Omental fat pad (tissue), 4 donors: ENCODE results near the gene NSG1. TPM values are rescaled to one million over a fixed set of nuclear protein-coding genes. Genes with fewer than 3 reads are reported as not detected.

Source experiments
- ATAC-seq: fragments of 150-250 bp; one replicate; pipeline ENCODE4 v1.9.1; 2016; ENCODE audit warnings: mild to moderate bottlenecking, moderate library complexity; ENCODE audit not compliant: low FRiP score
- DNase-seq: peaks from one replicate; pipeline ENCODE4 v3.0.0-alpha.2; 2019; ENCODE audit warnings: low spot score
- CTCF ChIP-seq, 3 donors: fragments of 450-650 bp; IDR thresholded peaks; one replicate each; pipeline ENCODE4 v1.5.1; 2016 to 2017; ENCODE audit warnings: antibody characterized with exemption in 3 of 3, mild to moderate bottlenecking in 3 of 3, moderate library complexity in 2 of 3
- total RNA-seq, 4 donors: library from RNA; depleted of rRNA; stranded (reverse); fragments of >200 nt; gene quantifications; one replicate each; pipeline ENCODE4 v1.1.0, GENCODE V29; 2016

NSG1 gene
- total RNA-seq, 4 donors from 2014 or later: 1.6 to 15.3 (median 6.3) TPM

DNA sequence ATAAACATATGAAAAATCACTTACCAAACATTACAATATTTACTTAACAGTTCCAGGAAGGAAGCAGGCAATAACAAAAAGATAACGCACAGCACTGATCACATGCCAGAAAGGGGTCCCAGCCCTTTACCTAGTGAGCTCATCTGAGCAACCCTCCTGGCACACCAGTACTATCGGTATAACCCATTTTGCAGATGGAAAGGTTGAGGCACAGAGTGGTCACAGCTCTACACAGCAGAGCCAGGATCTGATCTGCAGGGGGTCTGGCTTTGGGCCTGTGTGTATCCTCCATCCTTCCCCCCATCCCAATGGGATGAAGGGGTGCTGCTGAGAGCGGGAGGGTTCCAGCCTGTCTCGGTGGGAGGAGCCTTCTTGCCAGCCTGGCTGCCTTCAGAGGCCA is 5.0 kb downstream of the NSG1 start:
- ATAC-seq (no peak), DNase-seq (no peak)
- no peak for TF ChIP-seq CTCF (IDR thresholded peaks at IDR 0.05)

DNA sequence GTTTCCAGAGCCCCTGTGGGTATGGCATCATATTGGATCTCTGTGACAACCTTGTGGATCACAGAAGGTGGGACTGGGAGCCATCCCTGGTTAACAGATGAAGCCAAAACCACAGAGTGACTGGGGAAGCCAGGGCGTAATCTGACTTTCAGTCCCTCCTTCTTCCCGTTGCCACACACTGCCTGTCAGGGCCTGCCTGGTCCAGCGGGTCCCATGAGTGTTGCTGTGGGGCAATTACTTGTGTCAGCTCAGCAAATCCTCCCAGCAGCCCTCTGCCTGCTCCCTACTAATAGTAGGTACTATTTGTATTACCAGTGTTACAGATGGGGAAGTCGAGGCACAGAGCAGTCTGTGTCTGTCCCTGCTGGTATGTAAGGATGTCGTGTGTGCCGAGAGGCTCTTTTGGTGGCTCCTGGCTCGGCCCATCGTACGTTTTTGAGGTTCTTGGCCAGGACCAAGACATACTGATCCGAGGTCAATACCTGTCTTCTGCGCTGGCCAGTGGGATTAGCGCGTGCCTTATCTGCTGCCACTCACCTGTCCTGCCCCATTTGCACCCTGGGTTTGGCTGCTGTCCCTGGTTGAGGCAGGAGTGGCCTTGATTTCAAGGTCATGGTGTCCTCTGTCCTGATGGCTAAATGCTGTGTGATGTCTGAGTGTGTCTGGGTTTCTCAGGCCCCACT is 5.7 kb downstream of the NSG1 start:
- DNase-seq (no peak), ATAC-seq (no peak)
- TF ChIP-seq CTCF (IDR thresholded peaks at IDR 0.05): no peak

DNA sequence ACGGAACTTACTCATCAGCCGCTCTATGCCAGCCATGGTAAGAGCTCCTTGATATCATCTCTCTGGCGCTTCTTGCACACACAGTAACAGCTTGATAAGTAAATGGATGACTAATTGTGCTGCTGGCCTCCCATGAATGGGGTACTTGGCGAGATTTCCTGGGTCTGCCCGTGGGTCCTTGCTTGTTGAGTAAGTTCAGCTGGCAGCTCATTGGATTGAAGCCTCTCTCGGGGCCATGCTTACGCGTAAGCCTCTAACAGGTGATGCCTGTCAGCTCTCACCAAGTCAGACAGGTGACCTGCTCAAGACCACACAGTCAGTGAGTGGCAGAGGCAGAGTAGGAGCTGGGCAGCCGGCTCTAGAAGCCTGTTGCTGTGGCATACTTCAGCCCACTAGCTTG is 7.7 kb downstream of the NSG1 start:
- no peak for TF ChIP-seq CTCF (IDR thresholded peaks at IDR 0.05)
- ATAC-seq (peak; percentile 88), DNase-seq (no peak)

DNA sequence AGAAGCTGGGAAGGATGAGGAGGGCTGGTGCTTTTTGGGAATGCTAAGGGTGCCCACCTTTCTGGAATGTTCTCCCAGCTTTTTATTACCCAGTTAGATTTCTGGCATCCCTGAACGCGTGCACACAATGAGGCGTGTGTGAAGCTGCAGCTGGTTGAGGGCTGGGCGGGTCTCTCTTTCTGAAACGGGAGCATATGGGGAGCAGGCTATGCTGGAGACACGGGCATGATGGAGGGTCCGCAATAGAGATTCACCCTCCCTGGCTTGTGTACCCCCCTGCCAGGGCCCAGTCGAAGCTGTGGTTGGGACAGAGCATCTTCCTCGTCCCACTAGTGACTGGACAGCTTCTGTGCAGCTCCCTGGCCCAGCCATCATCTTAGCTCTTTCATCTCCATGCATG is 8.5 kb downstream of the NSG1 start:
- no peak for TF ChIP-seq CTCF (IDR thresholded peaks at IDR 0.05)
- ATAC-seq (no peak), DNase-seq (no peak)

GRCh38 chr4:4395849-4396627 is 9.1 kb downstream of the NSG1 start:
- no peak for ATAC-seq
- no peak for TF ChIP-seq CTCF (IDR thresholded peaks at IDR 0.05)
- DNase-seq: no peak

DNA sequence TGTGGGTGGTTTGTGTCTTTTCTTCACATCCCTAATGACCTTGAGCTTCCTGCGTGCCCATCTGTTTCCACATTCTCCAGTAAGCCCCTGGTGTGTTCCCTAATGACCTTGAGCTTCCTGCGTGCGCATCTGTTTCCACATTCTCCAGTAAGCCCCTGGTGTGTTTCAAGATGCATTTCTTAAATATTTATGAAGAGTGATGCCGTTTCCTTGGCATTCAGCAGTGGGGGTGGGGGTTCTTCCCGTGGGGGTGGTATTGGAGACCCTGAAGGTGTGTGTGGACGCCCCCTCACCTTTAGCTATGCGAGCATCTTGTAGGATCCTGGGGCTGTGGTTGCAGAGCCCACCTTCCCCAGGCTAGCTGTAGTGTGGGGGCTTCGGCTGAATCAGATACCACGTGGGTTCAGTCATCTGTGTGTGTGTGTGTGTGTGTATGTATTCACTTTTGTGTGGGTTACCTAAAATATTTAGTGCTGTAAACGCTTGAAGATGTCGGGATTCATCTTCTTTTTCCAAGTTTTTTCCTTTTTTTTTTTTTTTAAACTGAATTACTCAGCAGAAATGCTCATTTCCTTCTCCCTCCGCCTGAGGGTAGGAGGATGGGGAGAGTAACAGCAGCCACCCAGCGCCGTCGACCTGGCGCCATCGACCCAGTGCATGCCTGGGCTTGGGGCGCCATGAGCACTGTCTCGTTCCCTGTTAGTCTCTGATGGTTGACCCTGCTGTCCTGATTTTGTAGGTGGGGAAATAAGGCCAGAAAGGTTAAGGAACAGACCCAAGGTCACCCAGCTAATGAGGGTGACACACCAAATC is 9.9 kb downstream of the NSG1 start:
- DNase-seq (no peak), ATAC-seq (no peak)
- TF ChIP-seq CTCF (IDR thresholded peaks at IDR 0.05): no peak
